ENCODE results near the gene PHKB. TPM values are rescaled to one million over a fixed set of nuclear protein-coding genes. Genes with fewer than 3 reads are reported as not detected.
A peak's percentile ranks its signal among the peaks of the same experiment; 100 is the strongest.
"Not testable (repeated sequence)": the region's sequence is repeated elsewhere in the genome, so short reads cannot be mapped to it uniquely, and the experiment has no call there.

PHKB gene
- total RNA-seq, 1 experiment from 2014 or later, result 42.1 TPM

DNA sequence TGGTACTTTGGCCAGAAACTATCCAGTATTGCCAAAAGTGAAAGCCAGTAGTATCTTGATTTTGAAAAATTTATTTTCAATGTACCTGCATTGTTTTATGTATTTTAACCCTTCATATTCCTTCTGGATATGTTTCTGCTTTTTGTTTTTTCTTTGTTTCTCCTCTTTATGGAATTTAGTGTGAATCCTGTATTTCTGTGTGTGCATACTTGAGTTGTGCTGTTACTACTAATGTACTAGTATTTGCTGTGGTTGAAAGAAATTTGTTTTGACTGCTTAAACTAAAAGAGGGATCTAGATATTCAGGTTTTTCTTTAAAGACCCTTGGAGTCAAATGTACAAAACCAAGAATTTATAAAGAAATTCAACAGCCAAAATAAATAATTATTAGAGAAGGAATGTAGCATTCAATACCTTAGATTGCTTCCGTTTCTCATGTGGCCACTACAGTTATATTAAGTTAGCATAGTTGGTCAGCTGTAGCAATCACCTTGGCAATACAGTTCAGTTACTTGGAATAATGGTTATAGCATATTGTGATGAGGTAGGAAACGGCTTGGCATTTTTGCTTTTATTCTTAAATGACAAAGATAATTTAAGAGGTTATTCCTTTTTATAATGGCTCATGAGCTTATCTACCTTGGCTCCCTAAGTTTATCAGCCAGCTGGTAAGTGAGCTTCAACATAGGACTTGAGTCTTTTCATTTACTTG lies 4.9 kb downstream of the PHKB start:
- in situ Hi-C loops (cut with HindIII; ENCODE audit: low pct_unique_long_range_greater_than_20kb, low sequenced_read_pairs), result no loop called here
- DNase-seq (ENCODE audit: low read depth, low spot score), result no peak

DNA sequence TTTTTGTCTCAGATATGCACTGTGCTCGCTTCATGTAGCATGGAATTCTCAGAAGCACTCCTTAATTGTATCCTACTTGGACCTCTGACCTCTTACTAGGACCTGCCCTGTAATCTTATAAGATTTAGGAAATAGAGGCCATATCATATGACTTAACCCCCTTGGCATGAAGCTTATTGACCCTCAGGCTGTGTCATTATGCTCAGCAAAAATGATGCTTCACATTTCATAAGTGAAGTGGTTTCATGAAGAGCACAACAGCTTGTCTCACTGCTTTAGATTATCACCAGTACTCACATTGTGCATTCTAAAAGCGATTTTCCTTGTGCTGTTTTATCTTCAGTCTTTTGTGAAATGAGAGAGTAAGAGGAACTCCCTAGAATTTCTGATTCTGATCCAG lies 6.4 kb downstream of the PHKB start:
- in situ Hi-C loops (cut with HindIII; ENCODE audit: low pct_unique_long_range_greater_than_20kb, low sequenced_read_pairs), result no loop called here
- DNase-seq (ENCODE audit: low read depth, low spot score), result no peak

DNA sequence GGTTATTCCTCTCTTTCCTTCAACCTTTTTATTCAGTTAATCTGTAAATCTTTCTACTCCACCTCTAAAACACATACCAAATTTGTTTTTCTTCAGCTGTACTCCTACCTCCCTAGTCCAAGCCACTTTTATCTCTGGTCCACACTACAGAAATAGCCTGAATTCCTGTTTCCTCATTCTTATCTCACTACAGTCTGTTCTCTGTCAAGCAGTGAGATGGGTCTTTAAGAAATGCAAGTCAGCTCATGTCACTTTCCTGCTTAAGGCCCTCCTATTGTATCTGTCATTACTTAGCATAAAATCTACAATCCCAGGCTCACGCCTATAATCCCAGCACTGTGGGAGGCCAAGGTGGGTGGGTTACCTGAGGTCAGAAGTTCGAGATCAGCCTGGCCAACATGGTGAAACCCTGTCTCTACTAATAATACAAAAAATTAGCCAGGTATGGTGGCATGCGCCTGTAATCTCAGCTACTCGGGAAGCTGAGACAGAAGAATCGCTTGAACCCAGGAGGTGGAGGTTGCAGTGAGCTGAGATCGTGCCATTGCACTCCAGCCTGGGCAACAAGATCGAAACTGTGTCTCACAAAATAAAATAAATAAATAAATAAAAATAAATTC lies 7.0 kb downstream of the PHKB start:
- DNase-seq (ENCODE audit: low read depth, low spot score); in situ Hi-C loops (cut with HindIII; ENCODE audit: low pct_unique_long_range_greater_than_20kb, low sequenced_read_pairs): not testable (repeated sequence)

DNA sequence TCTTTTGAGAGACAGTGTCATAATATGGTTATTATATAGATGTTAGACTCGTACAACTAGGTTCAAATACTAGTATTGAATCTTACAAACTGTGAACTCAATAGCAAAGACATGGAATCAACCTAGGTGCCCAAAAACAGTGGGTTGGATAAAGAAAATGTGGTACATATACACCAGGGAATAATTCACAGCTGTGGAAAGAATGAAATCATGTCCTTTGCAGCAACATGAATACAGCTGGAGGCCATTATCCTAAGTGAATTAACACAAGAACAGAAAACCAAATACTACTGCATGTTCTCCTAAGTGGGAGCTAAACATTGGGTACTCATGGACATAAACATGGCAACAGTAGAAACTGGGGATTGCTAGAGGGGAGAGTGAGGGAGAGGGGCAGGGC lies 8.1 kb downstream of the PHKB start:
- in situ Hi-C loops (cut with HindIII; ENCODE audit: low pct_unique_long_range_greater_than_20kb, low sequenced_read_pairs), result no loop called here
- no peak for DNase-seq (ENCODE audit: low read depth, low spot score)

DNA sequence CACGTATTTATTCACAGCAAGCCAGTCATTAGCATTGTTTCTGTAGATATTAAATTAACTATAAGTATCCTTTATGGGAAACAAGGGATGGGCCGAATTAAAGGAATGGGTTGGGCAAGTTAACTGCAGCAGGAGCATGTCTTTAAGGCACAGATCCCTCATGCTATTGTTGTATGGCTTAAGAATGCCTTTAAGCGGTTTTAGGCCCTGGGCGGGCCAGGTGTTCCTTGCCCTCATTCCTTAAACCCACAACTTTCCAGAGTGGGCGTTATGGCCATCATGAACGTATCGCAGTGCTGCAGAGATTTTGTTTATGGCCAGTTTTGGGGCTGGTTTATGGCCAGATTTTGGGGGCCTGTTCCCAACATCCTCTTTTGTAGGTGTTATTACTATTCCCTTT lies 9.1 kb downstream of the PHKB start:
- no peak for DNase-seq (ENCODE audit: low read depth, low spot score)
- in situ Hi-C loops (cut with HindIII; ENCODE audit: low pct_unique_long_range_greater_than_20kb, low sequenced_read_pairs), result no loop called here

DNA sequence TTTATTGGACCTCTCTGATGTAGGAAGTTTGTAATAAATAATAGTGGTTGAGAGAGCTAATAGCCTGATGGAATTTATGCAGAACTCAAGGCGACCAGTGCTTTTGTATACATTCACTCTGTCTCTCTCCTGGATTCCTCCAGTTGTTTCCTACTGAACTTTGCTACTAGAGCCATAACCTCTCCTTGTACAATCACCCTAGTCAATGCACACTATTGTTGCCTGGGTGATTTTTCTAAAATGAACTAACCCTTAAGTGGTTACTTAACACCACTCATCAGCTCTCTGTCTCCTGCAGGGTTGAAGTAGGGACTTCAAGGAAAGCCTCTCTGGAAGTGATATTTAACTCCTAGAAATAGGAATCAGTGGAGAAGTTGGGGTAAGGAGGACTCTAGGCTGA lies 9.7 kb downstream of the PHKB start:
- in situ Hi-C loops (cut with HindIII; ENCODE audit: low pct_unique_long_range_greater_than_20kb, low sequenced_read_pairs), result no loop called here
- DNase-seq (ENCODE audit: low read depth, low spot score), result no peak

DNA sequence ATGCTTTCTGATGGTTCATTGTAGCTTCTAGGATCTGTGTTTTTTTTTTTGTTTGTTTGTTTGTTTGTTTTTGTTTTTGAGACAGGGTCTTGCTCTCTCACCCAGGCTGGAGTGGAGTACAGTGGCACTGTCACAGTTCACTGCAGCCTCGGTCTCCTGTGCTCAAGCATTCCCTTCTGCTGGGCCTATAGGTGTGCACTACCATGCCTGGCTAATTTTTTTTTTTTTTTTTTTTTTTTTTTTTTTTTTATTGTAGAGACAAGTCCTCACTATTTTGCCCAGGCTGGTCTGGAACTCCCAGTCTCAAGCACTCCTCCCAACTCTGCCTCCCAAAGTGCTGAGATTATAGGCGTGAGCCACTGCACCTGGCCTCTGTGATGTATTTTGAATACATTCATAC lies 11.9 kb downstream of the PHKB start:
- in situ Hi-C loops (cut with HindIII; ENCODE audit: low pct_unique_long_range_greater_than_20kb, low sequenced_read_pairs); DNase-seq (ENCODE audit: low read depth, low spot score): not testable (repeated sequence)

DNA sequence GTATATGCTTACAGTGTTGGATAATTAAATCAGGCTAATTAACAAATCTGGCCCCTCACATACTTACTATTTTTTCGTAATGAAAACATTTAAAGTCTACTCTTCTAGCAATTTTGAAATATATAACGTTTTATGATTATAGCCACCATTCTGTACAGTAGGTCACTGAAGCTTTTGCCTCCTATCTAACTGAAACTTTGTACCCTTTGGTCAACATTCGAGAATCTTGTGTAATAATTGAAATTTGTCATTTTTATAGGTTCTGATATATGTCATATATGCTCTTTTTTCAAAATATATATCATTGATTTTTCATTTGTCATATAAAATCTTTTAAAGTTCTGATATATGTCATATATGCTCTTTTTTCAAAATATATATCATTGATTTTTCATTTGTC lies 12.7 kb downstream of the PHKB start:
- in situ Hi-C loops (cut with HindIII; ENCODE audit: low pct_unique_long_range_greater_than_20kb, low sequenced_read_pairs), result no loop called here
- no peak for DNase-seq (ENCODE audit: low read depth, low spot score)

DNA sequence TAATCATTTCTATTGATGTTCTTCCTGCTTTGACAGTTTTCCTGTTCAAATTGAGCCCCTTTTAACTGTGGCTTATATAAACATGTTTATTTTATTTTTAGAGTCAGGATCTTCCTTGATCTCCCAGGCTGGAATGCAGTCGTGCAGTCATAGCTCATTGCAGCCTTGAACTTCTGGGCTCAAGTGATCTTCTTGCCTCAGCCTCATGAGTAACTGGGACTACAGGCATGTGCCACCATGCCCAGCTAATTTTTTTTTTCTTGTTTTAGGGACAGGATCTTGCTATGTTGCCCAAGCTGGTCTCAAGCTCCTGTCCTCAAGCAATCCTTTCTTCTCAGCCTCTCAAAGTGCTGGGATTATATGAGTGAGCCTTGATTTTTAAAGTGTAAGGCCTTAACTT lies 14.7 kb downstream of the PHKB start:
- in situ Hi-C loops (cut with HindIII; ENCODE audit: low pct_unique_long_range_greater_than_20kb, low sequenced_read_pairs), result no loop called here
- no peak for DNase-seq (ENCODE audit: low read depth, low spot score)

DNA sequence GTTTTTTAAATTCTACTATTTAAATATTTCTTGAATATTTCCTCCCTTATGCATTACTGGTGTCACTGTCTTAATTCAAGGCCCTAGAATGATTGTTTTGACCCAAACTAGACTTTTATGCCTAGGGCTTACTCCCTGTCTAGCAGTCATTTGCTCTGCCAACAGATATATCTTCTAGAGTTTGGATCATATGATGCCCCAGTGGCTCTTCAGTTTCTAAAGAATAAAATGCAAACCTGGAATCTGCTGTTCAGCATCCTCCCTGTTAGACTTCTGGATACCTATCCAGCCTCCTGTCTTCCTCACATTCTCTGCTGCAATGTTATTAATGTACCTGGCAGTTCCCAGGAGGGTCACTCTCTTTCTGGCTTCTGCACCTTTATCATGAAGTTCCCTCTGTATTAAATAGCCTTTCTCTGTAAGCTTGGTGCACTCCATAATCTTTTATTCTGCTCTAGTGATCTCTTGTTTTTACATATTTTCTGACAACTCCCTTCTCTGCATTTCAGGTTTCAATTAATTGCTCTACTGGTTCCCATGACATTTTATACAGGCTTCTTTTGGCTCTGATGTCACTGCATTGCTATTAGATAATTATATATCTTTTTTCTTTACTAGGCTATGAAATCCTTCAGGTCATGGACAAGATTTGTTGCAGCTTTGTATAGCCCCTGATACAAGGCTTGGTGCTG lies 15.7 kb downstream of the PHKB start:
- no peak for DNase-seq (ENCODE audit: low read depth, low spot score)
- in situ Hi-C loops (cut with HindIII; ENCODE audit: low pct_unique_long_range_greater_than_20kb, low sequenced_read_pairs), result no loop called here

DNA sequence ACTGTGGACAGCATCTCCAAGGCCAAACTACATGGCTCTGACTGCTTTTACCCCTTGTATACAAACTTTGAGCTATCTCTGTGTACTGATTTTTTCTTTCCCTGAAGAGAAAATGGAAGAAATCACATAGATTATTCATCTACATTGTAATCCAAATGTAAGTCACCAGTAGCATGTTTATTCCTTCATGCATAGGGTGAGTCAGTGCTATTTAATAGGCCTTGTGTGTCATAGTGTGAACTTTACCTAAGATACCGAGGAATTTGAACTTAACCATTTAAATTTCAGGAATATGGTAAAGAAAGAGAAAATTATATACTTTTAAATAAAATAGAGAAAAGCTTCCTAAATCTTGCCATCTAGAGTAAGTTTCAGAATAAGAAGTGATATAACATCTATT lies 16.5 kb downstream of the PHKB start:
- no peak for DNase-seq (ENCODE audit: low read depth, low spot score)

DNA sequence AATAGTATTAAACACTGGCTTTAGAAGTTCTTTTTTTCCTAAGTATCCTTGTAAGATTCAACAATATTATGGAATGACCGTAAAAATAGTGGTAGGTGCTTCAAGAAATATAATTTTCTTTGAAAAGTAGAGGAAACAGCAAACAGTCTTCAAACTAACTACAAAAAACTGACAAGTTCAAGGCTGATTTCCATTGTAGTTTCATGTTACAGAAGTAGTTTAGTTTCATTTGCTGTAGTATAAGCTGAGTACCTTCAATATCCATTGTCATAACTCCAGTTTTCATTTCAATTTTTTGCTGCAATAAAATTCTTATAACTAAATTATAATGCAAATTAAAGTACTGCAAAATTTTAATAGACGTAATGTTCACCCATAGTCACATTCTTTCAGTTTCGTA lies 19.3 kb downstream of the PHKB start:
- DNase-seq (ENCODE audit: low read depth, low spot score), result no peak
- in situ Hi-C loops (cut with HindIII; ENCODE audit: low pct_unique_long_range_greater_than_20kb, low sequenced_read_pairs), result no loop called here

More for the DNA sequence above, 16.5 kb downstream of the PHKB start:
- in situ Hi-C loops (cut with HindIII; ENCODE audit: low pct_unique_long_range_greater_than_20kb, low sequenced_read_pairs), result no loop called here

DNA sequence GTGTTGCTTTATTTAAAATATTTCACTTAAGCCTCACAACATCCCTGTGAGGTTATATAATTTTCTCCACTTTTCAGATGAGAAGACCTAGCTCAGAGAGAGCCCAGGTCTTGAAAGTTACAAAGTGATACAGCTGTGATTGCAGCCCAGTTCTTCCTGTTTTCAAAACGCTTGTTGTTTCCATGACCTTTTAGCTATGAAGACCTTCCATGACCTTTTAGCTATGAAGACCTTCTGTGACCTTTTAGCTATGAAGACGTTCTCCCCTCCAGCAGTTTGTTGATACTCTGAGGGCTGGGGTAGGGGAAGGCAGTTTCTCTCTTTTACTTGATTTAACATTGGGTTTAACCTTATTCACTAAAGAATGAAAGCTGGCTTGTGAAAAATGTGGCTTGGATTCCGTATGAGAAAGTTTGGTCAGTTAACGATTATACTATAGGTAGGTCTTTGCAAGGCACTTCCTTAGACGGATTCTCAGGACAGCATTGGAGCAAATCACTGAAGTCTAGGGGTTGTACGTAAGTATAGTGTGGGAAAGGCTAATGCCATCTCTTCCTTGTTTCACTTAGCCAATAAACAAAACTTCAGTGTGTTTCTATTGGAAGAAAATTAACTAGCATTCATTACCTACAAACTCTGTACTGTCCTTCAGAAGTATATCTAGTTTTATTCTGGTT lies 20.7 kb downstream of the PHKB start:
- DNase-seq (ENCODE audit: low read depth, low spot score), result peak; percentile 77
- in situ Hi-C loops (cut with HindIII; ENCODE audit: low pct_unique_long_range_greater_than_20kb, low sequenced_read_pairs), result no loop called here

DNA sequence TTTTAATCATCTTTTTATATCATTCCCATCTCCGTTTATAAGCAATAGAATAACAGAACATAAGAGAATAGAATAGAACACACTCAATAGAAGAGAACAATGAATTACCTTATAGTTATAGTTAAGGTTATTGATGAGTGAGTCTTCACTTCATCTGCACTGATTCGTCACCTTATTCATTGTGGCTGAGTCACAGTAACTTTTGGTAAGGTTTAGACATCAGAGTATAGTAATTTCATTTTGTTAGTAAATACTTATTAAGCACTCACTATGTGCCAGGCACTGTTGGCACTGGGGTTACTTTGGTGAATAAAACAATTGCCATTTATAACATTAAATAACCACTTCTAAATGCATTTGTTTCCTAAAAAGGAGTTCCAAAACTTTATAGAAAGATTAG lies 22.5 kb downstream of the PHKB start:
- DNase-seq (ENCODE audit: low read depth, low spot score), result no peak
- in situ Hi-C loops (cut with HindIII; ENCODE audit: low pct_unique_long_range_greater_than_20kb, low sequenced_read_pairs), result no loop called here

DNA sequence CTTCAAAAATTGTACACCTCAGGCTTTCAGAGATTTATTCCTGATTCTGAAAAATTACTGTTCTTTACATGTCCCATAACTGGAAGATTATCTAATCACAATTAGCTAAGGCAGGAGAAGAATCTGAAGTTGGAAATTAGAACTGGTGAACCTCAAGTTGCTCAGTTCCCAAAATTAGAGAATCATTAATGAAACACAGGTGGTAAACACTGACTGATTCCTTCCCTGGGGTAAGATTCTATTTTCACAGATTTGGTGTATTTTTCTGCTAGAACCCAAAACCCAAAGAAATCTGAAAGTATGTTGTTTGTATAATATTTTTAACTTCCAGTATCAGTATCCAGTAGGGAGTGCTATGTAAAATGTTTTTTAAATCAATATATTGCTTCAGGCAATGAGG lies 25.7 kb downstream of the PHKB start:
- no peak for DNase-seq (ENCODE audit: low read depth, low spot score)
- in situ Hi-C loops (cut with HindIII; ENCODE audit: low pct_unique_long_range_greater_than_20kb, low sequenced_read_pairs), result no loop called here

DNA sequence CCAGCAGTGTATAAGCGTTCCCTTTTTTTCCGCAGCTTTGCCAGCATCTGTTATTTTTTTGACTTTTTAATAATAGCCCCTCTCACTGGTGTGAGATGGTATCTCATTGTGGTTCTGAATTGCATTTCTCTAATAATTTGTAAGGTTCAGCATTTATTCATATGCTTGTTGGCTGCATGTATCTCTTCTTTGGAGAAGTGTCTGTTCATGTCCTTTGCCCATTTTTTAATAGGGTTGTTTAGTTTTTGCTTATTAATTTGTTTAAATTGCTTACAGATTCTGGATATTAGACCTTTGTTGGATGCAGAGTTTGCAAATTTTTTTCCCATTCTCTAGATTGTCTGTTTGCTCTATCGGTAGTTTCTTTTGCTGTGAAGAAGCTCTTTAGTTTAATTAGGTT lies 26.9 kb downstream of the PHKB start:
- DNase-seq (ENCODE audit: low read depth, low spot score), result no peak
- in situ Hi-C loops (cut with HindIII; ENCODE audit: low pct_unique_long_range_greater_than_20kb, low sequenced_read_pairs), result no loop called here

DNA sequence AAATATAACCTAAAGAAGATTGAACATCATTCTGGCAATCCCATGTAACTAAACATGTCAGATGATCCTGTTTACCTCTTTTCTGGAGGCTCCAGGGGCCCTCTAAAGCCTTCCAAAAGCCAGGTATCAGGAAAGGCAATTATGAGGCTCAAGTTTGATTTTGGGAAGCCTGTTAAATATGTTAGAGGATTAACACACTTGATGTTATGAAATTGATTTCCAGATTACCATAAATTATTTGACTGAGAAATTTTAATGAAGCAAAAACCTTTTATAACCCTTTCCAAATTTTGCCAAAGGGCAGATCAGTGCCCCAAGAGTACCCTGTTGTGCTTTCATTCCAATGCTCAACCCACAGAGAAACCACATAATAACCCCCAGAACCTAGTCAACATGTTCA lies 29.3 kb downstream of the PHKB start:
- in situ Hi-C loops (cut with HindIII; ENCODE audit: low pct_unique_long_range_greater_than_20kb, low sequenced_read_pairs), result no loop called here
- DNase-seq (ENCODE audit: low read depth, low spot score), result no peak

DNA sequence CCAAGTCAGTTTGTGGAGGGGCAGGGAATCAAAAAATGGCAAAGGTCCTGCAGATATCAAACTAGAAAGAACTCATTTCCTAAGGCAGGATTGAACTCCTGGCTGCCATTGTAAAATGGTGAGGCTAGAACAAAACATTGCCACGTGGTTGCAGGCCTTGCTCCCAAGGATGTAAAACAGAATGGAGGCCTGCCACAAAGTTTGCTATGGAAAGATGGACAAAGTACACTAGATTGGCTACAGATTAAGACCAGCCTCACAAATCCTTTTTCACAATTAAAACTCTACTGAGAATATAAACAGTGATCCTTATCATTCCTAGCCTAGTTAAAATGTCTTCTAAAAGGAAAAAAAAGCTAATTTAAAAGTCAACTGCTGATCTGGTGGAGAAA lies 30.9 kb downstream of the PHKB start:
- in situ Hi-C loops (cut with HindIII; ENCODE audit: low pct_unique_long_range_greater_than_20kb, low sequenced_read_pairs), result no loop called here
- no peak for DNase-seq (ENCODE audit: low read depth, low spot score)

Measured in SK-MEL-5 (cell line).